ENCODE data around the gene GLP2R.

The GLP2R gene

DNA sequence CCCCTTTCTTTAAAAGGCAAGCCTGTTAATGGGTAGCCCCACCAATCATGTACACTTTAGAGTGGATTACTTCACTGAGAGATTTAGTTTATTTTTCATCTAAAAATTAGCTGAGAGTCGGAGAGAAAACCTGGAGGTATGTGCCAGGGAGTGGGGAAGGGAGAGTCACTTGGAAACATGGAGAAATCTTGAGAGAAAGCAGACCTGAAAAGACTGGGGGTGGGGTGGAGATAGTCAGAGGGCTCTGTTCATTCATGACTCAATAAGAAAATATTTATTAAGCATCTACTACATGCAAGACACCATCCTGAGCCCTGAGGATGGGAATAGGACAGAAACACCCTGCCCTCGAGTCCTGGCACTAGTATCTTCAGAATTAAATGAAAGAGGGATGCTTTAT is 106.8 kb downstream of the GLP2R start:
- H3K9me2 ChIP-seq (replicated peaks; ENCODE audit: insufficient read depth, low read length): no peaks in the 10 kb centered on the region
- H3K4me2 ChIP-seq (ENCODE audit: low read depth, low read length): no peak overlapping the region
- H3K79me2 ChIP-seq (ENCODE audit: low read length): no peaks in the 10 kb centered on the region
- H3F3A ChIP-seq (ENCODE audit: insufficient read depth, low read length): no peaks in the 10 kb centered on the region
- no peaks in the 10 kb centered on the region for H3K36me3 ChIP-seq (replicated peaks; ENCODE audit: insufficient read depth, low read length)
- peaks cover 13% of the 10 kb centered on the region; the same call in 1 of the 2 replicates for H3K27me3 ChIP-seq (replicated peaks; ENCODE audit: insufficient read depth, low read length)
- H3K27ac ChIP-seq (ENCODE audit: low read length): no peak overlapping the region
- TF ChIP-seq EZH2 (optimal IDR thresholded peaks at IDR 0.05; ENCODE audit: low read depth, low read length) (no peak), EZH2phosphoT487 (IDR thresholded peaks at IDR 0.05; ENCODE audit: low read length) (no peak)
- TF ChIP-seq, protein P1, sequence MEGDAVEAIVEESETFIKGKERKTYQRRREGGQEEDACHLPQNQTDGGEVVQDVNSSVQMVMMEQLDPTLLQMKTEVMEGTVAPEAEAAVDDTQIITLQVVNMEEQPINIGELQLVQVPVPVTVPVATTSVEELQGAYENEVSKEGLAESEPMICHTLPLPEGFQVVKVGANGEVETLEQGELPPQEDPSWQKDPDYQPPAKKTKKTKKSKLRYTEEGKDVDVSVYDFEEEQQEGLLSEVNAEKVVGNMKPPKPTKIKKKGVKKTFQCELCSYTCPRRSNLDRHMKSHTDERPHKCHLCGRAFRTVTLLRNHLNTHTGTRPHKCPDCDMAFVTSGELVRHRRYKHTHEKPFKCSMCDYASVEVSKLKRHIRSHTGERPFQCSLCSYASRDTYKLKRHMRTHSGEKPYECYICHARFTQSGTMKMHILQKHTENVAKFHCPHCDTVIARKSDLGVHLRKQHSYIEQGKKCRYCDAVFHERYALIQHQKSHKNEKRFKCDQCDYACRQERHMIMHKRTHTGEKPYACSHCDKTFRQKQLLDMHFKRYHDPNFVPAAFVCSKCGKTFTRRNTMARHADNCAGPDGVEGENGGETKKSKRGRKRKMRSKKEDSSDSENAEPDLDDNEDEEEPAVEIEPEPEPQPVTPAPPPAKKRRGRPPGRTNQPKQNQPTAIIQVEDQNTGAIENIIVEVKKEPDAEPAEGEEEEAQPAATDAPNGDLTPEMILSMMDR (IDR thresholded peaks at IDR 0.05; ENCODE audit: low read length): no peak
- H3K9ac ChIP-seq (ENCODE audit: low read length): no peak overlapping the region
- H3K4me1 ChIP-seq (ENCODE audit: low read length): no peaks in the 10 kb centered on the region
- no peaks in the 10 kb centered on the region for H3K9me3 ChIP-seq (replicated peaks; ENCODE audit: insufficient read depth, low read length)
- H3K4me3 ChIP-seq (ENCODE audit: low read length): no peak overlapping the region
- DNase-seq: no peak
- H2AFZ ChIP-seq (ENCODE audit: low read length): no peak overlapping the region
- H4K20me1 ChIP-seq (ENCODE audit: insufficient read depth, low read length): no peaks in the 10 kb centered on the region

DNA sequence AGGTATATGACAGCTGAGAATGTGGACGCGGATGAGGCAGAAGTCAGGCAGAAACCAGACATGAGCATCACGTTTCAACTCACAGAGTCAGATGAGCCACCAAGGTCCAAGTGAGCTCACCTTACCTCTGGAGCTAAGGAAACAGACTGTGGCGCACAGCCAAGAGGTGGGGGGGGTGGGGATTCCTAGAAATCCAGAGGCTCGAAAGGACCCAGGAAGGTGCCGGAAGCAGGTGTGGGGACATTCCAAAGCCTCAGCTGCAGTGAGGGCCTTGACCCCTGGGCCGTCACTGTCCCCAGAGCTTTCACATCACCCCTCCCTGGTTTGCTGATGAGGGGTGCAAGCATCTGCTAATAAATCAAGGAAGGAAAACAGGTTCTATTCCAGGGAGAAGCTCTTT is 108.6 kb downstream of the GLP2R start:
- no peaks in the 10 kb centered on the region for H3K9me2 ChIP-seq (replicated peaks; ENCODE audit: insufficient read depth, low read length)
- H3F3A ChIP-seq (ENCODE audit: insufficient read depth, low read length): no peaks in the 10 kb centered on the region
- no peak overlapping the region for H2AFZ ChIP-seq (ENCODE audit: low read length)
- H3K4me1 ChIP-seq (ENCODE audit: low read length): no peaks in the 10 kb centered on the region
- no peak overlapping the region for H3K9ac ChIP-seq (ENCODE audit: low read length)
- H3K4me2 ChIP-seq (ENCODE audit: low read depth, low read length): no peak overlapping the region
- no peak overlapping the region for H3K27ac ChIP-seq (ENCODE audit: low read length)
- no peaks in the 10 kb centered on the region for H3K9me3 ChIP-seq (replicated peaks; ENCODE audit: insufficient read depth, low read length)
- no peaks in the 10 kb centered on the region for H3K79me2 ChIP-seq (ENCODE audit: low read length)
- no peaks in the 10 kb centered on the region for H4K20me1 ChIP-seq (ENCODE audit: insufficient read depth, low read length)
- no peak overlapping the region for H3K4me3 ChIP-seq (ENCODE audit: low read length)
- H3K27me3 ChIP-seq (replicated peaks; ENCODE audit: insufficient read depth, low read length): peaks cover 13% of the 10 kb centered on the region; the same call in 1 of the 2 replicates
- TF ChIP-seq, protein P1 (IDR thresholded peaks at IDR 0.05; ENCODE audit: low read length): no peak
- TF ChIP-seq EZH2 (optimal IDR thresholded peaks at IDR 0.05; ENCODE audit: low read depth, low read length) (no peak), EZH2phosphoT487 (IDR thresholded peaks at IDR 0.05; ENCODE audit: low read length) (no peak)
- no peaks in the 10 kb centered on the region for H3K36me3 ChIP-seq (replicated peaks; ENCODE audit: insufficient read depth, low read length)
- no peak for DNase-seq

DNA sequence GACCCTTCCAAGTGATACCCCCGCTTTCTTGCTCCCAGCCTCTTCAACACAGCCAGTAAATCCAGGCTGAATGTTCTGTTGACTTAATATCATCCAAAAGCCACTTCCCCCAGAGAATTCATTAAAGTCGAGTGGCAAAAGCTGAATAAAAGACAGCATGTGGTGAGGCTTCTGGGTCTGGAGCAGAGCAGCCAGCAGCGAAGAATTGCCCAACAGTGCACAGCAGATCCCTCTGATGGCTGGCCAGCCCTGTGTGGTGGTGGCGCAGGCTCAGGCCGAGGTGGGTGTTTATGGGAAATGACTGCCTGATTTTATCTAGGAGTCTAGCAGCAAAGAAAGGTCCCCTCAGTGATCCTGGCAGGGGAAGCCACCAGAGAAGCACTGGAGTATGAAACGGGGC is 109.7 kb downstream of the GLP2R start:
- Histone ChIP-seq H2AFZ (ENCODE audit: low read length) (no peak overlapping the region), H3K9ac (ENCODE audit: low read length) (no peak overlapping the region), H3K79me2 (ENCODE audit: low read length) (no peaks in the 10 kb centered on the region), H3F3A (ENCODE audit: insufficient read depth, low read length) (no peaks in the 10 kb centered on the region), H3K9me3 (replicated peaks; ENCODE audit: insufficient read depth, low read length) (no peaks in the 10 kb centered on the region), H3K27me3 (replicated peaks; ENCODE audit: insufficient read depth, low read length) (0 out of 2 replicates have a peak, but pooled peaks cover 5% of the 10 kb centered on the region), H3K4me3 (ENCODE audit: low read length) (no peak overlapping the region), H3K4me1 (ENCODE audit: low read length) (no peaks in the 10 kb centered on the region), H4K20me1 (ENCODE audit: insufficient read depth, low read length) (no peaks in the 10 kb centered on the region), H3K9me2 (replicated peaks; ENCODE audit: insufficient read depth, low read length) (no peaks in the 10 kb centered on the region), H3K27ac (ENCODE audit: low read length) (no peak overlapping the region), H3K4me2 (ENCODE audit: low read depth, low read length) (no peak overlapping the region), H3K36me3 (replicated peaks; ENCODE audit: insufficient read depth, low read length) (no peaks in the 10 kb centered on the region)
- no peak for DNase-seq
- TF ChIP-seq EZH2 (optimal IDR thresholded peaks at IDR 0.05; ENCODE audit: low read depth, low read length): no peak
- TF ChIP-seq EZH2phosphoT487 (IDR thresholded peaks at IDR 0.05; ENCODE audit: low read length): no peak
- TF ChIP-seq, protein P1 (IDR thresholded peaks at IDR 0.05; ENCODE audit: low read length): no peak
